Activated CD4-positive, alpha-beta T cell treated with anti-CD3 and anti-CD28 coated beads for 1 hour (primary cell): ENCODE data around the gene BIRC6.
"Not testable (repeated sequence)": the region's sequence is repeated elsewhere in the genome, so short reads cannot be mapped to it uniquely, and the experiment has no call there.

ENCODE experiments used
- DNase-seq: peaks from one replicate; pipeline ENCODE4 v3.0.0-alpha.2; 2020

The BIRC6 gene

DNA sequence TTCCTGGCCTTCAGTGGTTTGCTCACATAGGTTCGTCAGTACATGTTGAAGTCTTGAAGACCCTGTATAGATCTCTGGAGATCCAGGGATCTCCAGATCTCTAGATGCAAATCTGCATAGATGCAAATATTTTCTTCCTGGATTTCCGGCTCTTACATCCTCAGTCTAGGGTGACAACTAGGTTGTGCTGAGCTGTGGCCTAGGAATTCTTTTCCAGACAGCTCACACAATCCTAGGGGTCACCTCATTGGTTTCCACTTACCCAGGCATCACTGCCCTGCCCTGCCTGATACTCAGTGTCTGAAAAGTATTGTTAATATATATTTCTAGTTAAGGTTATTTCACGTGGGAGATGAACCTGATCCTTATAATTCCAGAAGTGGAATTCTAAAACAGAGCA is 165.9 kb downstream of the BIRC6 start:
- no peak for DNase-seq

DNA sequence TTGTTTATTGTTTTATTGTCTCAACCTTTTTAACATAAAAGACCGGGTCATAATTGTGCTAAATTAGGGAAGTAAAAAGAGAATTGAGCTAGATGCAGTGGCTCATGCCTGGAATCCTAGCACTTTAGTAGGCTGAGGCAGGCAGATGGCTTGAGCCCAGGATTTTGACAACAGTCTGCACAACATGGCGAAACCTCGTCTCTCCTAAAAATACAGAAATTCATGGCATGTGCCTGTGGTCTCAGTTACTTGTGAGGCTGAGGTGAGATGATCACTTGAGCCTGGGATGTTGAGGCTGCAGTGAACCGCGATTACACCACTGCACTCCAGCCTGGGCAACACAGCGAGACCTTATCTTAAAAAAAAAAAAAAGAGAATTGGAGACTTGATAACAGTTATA is 166.9 kb downstream of the BIRC6 start:
- no peak for DNase-seq

DNA sequence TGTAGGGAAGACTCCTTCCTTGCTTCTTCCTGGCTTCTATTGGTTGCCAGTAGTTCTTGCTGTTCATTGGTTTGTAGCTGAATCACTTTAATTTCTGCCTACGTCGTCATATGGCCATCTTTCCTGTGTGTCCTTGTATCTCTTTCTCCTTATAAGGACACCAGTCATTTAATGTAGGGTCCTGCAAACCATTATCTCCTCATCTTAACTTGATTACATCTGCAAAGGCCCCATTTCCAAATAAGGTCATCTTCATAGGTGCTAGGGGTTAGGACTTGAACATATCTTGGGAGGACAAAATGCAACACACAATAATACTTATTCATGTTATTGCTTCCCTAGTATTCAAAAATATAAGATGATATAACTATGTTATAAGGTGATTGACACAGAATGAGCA is 175.5 kb downstream of the BIRC6 start:
- DNase-seq: no peak

DNA sequence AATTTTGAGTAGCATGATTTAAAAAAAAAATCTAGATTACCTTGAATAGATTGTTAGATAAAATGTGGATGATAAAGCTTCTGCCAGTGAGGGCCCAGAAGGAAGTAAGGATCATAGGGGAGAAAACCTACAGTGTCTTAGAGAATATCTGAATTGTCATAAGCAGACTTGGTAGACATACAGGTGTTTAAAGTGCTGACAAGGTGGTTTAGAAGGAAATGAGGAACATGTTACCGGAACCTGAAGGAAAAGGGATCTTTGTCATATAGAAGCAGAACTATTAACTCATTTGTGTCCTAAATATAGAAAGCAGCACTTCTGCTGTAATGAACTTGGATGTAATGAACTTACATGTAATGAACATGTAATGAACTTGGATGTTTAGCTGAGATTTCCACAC is 176.1 kb downstream of the BIRC6 start:
- no peak for DNase-seq

DNA sequence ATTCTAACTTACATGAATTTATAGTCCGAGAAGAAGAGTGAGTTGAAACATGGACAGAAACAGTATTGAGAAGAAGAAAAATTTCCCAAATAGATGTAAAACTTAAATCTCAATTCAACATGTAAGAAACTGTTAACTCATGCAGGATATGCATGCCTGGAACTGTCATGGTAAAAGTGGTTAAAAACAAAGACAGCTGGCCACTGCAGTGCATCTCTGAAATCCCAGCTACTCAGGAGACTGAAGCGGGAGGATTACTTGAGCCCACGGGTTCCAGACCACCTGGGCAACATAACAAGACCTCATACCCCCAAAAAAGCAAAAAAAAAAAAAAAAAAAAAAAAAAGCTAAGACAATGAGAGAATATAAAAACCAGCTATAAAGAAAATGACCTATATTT is 178.0 kb downstream of the BIRC6 start:
- DNase-seq: no peak

DNA sequence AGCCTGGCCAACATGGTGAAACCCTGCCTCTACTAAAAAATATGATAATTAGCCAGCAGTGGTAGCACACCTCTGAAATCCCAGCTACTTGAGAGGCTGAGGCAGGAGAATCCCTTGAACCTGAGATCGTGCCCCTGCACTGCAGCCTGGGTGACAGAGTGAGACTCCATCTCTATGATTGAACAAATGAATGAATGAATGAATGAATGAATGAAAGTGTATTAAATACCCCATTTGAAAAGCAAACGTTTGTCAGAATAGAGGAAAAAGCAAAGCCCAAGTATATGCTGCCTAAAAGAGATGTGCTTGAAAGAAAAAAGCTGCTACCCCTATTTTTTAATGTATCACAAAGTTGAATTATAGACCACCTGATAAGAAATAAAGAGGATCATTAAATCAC is 181.9 kb downstream of the BIRC6 start:
- DNase-seq: no peak

DNA sequence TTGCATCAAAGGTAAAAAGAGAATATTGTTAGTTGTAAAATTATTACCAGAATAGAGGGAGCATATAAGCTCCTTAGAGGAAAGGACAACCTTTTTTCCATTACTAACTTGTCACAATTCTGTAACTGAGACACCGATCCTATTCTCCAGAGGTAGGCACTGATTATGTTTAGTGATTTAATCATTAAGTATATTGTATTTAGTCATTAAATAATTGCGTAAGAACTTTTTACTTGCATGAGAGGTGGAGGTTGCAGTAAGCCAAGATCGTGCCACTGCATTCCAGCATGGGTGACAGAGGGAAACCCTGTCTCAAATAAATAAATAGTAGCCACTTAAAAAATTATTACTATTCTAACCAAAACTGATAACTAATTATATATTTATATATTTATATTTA is 195.7 kb downstream of the BIRC6 start:
- DNase-seq: not testable (repeated sequence)

DNA sequence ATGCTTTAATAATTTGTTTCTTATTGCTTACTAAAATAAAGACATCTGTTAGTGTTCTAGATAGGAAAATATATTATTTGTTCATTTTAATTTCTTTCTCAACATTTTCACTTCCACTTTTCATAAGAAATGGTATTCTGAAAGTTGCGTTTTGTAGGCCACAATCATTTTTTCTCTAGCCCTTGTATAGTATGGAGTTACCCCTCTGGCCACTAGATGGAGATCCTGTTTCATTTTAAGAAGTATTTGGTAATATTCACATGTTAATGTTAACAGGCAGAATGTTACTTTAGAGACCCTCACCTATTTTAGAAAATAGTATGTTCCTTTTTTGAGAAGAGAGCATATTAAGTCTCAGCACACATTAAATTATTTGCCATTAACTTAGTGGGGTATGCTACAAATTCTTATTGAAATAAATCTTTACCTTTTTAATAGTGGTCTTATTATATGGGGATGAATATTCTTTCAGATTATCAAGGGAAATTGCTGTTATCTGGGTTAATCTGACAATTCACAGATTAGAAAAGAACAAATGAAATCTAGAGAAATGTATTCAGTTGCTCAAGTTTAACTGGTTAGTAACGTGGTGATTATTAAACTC is 197.1 kb downstream of the BIRC6 start:
- no peak for DNase-seq

DNA sequence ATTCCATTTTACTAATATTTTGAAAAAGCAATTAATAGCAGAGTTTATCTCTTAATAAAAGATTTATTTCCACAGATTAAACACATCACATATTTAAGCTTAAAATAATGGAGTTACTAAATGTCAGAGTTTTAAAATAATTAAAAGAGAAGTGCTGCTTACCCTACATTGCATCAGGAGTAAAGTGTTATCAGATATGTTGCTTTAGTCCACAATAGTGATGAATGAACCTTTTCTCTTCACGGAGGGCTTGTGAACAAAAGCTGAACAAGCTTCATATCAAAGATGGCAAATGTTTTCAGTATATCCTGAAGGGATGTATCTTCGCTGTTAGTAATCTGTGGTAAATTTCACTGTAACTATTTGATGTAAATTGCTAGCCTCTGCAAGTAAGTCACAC is 201.7 kb downstream of the BIRC6 start:
- no peak for DNase-seq

DNA sequence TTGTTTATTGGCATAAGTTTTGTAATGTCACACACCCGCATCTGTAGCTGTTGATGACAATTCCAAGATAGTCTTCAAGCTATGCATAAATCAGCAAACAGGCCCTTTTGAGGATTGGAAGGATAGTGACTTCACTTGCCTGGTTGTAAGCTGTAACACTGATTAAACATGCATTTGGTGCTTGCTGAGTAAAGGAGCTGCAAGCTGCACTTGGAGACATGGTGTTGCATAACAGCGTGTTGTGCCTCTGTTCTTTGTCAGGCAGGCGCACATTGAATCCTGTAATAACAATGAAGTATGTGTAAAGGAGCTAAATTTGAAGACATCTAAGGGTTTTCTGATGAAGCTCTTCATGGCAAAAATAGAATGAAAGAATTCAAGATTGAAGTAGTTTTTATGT is 202.3 kb downstream of the BIRC6 start:
- DNase-seq: no peak

DNA sequence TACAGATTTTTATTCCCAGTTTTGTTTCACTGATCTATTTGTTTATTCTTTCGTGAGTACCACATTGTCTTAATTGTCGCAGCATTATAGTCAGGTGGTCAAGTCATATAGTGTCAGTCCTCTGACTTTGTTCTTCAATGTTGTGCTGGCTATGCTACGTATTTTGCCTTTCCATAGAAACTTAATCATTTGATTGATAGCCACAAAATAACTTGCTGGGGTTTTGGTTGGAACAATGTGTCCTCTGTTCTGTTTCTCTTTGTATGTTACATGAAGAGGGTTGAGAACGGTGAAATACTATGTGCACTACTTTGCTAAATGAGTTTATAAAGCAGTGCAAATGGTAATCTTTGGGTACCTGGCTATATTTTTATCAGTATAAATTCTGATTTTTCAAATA is 206.1 kb downstream of the BIRC6 start:
- DNase-seq: no peak

DNA sequence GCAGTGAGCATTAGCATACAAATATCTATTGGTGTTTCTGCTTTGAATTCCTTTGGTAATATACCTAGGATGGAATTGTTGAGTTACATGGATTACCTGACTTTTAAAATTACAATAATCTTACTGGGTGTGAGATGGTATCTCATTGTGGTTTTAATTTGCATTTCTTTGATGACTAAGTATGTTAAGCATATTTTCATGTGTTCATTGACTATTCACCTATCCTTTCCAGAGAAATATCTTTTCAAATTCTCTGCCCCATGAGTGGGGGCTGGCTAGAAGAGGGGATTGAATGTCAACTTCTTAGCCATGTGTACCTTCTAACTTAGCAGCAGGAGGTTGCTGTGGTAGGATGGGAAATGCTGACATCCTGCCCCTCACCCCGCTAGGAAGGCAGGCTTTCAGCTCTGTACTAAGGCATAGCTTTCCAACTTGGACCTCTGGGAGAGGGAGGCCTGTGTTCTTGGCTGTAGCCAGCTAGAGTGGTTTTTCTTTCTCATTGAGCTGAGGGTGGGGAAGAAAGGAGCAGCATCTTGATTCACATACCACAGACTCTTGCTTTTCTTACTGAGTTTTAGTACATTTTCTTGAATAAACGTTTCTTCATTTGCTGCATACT is 207.7 kb downstream of the BIRC6 start:
- no peak for DNase-seq

DNA sequence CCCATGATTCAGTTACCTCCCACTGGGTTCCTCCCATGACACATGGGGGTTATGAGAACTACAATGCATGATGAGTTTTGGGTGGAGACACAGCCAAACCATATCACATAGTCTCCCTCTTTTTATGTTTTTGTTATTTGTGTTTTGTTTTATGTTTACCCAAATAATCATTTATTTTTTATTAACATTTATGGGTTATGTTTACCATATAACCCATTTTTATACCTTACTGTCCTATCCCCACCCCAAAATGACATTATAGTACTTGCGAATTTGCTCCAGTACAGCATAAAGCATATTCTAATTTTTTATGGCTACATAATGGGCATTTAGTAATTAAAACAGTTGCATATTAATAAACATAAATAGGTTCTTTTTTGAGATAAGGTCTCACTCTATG is 209.1 kb downstream of the BIRC6 start:
- DNase-seq: no peak

DNA sequence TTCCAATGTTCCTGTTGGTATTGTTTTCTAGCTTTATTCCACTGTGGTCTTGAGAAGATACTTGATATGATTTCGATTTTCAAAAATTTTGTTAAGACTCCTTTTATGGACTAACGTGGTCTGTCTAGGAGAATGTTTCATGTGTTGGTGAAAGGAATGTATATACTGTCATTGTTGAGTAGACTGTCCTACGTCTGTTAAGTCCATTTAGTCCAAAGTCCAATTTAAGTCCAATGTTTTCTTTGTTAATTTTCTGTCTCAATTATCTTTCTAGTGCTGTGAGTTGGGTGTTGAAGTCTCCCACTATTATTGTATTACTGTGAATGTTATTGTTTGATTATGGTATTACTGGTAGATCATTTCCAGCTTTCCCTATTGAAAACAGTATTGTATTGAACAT is 215.2 kb downstream of the BIRC6 start:
- no peak for DNase-seq

DNA sequence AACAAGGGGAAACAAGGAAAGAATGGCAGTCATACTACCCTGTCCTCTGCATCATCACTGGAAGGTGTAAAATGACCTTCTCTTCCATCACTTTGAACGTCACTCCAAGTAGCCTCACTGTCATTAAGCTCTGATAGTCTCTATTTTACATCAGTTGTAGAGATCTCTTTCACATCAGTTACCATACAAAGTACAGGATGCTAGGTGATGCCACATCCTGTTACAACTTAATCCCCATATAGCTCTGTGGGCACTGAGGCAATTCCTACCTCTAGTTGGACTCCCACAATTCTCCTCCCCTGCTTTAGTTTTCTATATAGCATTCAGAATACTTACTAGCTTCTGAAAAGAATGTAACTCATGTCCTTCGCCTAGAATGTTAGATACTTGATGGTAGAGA is 215.9 kb downstream of the BIRC6 start:
- DNase-seq: no peak

DNA sequence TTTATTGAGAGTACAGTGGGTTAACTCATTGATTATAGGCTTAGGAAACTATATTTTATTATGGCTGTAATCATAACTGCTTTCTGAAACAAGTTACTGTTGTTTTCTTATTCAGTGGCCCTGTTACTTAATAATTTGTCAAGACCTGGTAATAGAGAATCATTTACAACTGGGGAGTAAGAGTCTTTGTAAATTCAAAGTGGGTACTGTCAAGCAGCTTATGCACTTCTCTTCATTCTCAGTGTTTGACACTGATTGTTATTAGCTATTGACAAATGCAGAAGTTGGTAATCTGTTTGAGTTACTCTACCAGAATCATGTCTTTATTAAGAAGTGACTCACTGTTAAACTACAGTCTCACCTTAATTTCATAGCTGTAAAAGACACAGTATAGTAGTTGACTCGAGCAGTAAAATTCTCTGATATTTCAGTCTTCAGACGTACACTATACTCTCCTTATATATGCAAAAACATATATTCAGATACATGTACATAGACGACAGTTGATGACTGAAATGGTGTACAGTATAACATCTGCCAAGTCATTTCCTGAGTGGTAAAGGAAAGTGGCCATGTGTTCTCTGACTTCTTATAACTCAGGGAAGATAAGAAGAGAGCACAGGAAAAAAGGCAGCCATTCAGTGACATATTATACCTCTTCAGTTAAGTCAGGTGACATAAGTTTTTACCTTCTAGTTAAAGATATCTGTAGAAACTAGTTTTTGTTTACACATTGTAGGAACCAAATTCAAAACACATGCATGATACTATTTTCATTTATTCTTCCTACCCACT is 235.0 kb downstream of the BIRC6 start:
- no peak for DNase-seq

DNA sequence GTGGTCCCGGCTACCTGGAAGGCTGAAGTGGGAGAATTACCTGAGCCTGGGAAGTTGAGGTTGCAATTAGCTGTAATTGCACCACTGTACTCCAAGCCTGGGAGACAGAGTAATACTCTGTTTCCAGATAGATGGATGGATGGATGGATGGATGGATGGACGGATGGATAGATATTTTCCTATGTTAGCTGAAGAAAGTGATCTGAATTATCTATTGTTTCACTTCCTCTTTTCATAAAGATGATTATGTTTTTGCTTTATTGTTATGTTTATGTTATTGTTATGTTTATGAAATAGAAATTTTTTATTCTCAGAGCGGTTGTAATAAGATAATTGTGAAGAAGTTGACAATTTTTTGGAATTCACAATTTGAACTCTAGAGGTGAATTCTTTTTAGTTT is 237.8 kb downstream of the BIRC6 start:
- DNase-seq: no peak

DNA sequence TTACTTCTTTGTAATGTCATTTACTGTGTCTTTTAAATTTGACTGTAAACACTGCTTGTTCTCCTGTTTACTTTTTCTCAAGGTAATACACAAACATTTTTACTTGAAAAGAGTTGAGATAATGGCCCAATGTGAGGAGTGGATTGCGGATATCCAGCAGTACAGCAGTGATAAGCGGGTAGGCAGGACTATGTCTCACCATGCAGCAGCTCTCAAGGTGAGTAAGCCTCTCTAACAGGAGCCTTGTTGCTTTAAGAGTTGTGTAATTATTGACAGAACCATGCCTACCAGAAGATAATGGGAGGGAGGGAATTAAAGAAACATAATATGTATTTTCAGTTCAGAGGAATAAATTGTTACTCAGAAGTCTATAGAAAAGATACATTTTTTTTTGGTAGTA is 254.5 kb downstream of the BIRC6 start:
- no peak for DNase-seq

DNA sequence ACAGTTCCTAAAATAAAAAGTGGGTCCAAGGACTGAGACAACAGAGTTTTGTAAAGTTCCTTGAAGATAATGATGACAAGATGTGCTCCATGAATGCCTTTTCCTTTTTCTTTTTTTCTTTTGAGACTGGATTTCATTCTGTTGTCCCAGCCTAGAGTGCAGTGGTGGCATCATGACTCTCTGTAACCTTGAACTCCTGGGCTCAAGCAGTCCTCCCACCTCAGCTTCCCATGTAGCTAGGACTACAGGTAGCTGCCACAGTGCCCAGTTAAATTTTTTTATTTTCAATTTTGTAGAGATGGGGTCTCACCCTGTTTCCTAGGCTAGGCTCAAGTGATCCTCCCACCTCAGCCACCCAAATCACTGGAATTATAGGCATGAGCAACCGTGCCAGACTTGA is 254.9 kb downstream of the BIRC6 start:
- DNase-seq: no peak

DNA sequence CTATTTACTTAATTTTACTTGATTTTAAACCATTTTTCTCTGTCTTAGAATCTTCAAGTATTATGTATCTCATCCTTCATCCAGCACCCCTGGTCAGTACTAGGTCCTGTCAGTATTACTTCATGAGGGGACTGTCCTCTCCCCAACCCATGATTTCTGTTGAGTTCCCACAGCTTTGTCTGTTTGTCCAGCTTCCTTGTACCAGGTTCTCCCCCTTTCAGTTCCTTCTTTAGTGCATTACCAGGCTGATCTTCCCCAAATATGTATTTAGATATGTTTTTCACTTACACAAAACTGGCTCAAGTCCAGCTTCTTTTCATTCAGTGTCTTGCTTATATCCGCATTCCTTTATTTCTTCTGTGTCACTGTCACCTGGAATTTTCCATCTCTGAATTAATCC is 257.3 kb downstream of the BIRC6 start:
- no peak for DNase-seq

DNA sequence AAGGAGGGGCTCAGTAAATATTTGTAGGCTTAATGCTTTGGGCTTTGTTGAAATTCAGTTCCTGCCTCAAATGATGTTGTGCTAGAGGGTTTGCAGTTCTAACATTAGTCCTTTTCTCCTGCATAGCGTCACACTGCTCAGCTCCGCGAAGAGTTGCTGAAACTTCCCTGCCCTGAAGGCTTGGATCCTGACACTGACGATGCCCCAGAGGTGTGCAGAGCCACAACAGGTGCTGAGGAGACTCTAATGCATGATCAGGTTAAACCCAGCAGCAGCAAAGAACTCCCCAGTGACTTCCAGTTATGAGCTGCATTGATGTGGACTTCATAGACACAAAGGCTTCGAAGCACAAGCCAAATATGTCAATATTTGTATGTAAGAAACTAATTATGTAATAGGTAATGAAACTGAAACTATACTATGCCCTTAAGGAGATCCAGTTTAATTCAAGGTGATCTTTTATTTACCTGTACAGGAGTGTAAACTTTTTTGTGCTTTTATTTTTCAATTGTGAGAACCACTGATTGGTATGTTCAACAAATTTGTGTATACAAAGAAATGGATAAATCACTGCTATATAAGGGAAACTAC is 260.9 kb downstream of the BIRC6 start:
- DNase-seq: no peak

DNA sequence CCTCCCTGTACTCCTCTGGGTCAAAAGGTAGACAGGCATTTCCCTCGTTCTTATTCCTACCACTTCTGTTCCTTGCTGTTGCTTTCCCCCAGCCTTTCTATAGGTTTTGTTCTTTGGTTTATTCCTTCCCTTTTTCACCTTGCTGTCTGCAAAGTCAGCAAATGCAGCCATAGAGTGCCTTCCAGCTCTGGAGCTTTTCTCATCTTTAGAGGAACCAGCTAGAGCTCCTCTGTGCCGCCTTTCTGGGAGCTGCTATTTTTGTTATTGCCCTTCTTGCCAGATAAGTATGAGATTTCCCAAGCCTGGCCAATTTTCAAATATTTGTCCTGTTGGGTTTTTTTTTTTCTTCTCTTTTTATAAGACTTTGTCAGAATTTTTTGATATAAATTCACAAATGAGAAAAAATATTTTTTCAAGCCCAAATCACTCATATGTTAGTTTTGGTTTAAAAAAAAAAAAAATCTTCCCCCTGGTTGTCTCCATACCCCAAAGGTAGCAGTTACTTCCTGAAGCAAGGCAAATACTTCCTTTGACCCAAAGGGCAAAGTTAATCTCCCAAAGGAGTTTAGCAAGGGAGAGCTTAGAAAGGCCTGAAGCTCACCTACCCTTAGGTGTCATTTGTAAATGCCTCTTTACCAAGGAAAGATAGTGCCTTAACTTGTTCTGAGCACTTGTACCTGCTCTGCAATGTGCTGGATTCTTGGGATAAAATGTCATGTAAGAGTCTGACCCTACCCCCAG is 265.9 kb downstream of the BIRC6 start:
- no peak for DNase-seq

DNA sequence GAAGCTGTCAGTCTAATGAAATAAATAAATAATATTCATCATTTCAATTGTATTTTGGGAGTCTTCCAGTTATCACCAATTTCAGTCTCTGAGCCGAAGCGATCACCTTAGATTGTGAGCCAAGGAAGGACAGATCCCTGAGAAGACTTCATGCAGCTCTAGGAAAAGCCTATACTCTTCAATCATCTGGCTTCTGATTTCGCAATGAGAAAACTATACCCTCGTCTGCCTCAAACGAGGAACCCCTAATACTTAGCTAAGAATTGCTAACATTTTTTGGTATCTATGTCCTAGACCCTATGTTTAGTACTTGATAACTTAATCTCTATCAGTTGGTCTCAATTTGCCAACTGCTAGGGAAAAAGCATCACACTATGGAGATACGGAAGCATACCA is 266.5 kb downstream of the BIRC6 start:
- no peak for DNase-seq

DNA sequence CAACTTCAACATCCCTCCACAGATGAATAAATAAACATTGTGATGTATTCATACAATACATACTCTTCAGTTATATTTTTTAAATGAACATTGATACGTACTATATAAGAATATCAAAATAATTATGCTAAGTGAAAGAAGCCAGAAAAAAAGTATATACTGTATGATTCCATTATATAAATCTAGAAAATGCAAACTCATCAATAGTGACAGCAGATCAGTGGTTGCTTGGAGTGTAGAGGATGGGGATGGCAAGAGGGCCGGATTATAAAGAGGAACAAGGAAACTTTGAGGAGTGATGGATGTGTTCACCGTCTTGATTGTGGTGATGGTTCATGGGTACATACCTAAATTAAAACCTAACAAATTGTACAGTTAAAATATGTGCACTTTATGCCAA is 268.0 kb downstream of the BIRC6 start:
- DNase-seq: no peak
